ENCODE measurements around the gene ZNF345. TPM values are rescaled to one million over a fixed set of nuclear protein-coding genes. Genes with fewer than 3 reads are reported as not detected.

The ZNF345 gene
- total RNA-seq (2014; rRNA removed; shearing (Covaris generic)): 2.0 and 2.4 TPM in 2 replicates
- 1.2 and 1.5 TPM in 2 replicates for polyA plus RNA-seq (2015; cell fraction: cytosol; rRNA removed)
- polyA plus RNA-seq (2015; cell fraction: nucleus; rRNA removed): 9.3 and 10.9 TPM in 2 replicates

GRCh38 chr19:36850559-36851442, at the start of gene ZNF345:
ZNF345 (plus strand) TSS chr19:36850876; CDS start chr19:36876831, 25,955 bp downstream.
- in situ Hi-C loops (cut with HindIII; ENCODE audit: low pct_unique_long_range_greater_than_20kb, low sequenced_read_pairs): no loop called here
- DNase-seq (ENCODE audit: low read depth, low spot score): peak; percentile 92

GRCh38 chr19:36805364-36805763, 45.3 kb upstream of the ZNF345 start:
- no peak for DNase-seq (ENCODE audit: low read depth, low spot score)
- in situ Hi-C loops (cut with HindIII; ENCODE audit: low pct_unique_long_range_greater_than_20kb, low sequenced_read_pairs): no loop called here

GRCh38 chr19:36807029-36807428, 43.6 kb upstream of the ZNF345 start:
- in situ Hi-C loops (cut with HindIII; ENCODE audit: low pct_unique_long_range_greater_than_20kb, low sequenced_read_pairs): no loop called here
- no peak for DNase-seq (ENCODE audit: low read depth, low spot score)

GRCh38 chr19:36819130-36819630, 31.5 kb upstream of the ZNF345 start:
- DNase-seq (ENCODE audit: low read depth, low spot score): no peak
- in situ Hi-C loops (cut with HindIII; ENCODE audit: low pct_unique_long_range_greater_than_20kb, low sequenced_read_pairs): no loop called here

- no peak for DNase-seq (ENCODE audit: low read depth, low spot score)
- in situ Hi-C loops (cut with HindIII; ENCODE audit: low pct_unique_long_range_greater_than_20kb, low sequenced_read_pairs): no loop called here
Observed at GRCh38 chr19:36821758-36822157, 28.9 kb upstream of the ZNF345 start.

- no peak for DNase-seq (ENCODE audit: low read depth, low spot score)
- in situ Hi-C loops (cut with HindIII; ENCODE audit: low pct_unique_long_range_greater_than_20kb, low sequenced_read_pairs): no loop called here
Observed at GRCh38 chr19:36833430-36833829, 17.2 kb upstream of the ZNF345 start.

GRCh38 chr19:36837176-36837905, 13.3 kb upstream of the ZNF345 start:
- no peak for DNase-seq (ENCODE audit: low read depth, low spot score)
- in situ Hi-C loops (cut with HindIII; ENCODE audit: low pct_unique_long_range_greater_than_20kb, low sequenced_read_pairs): no loop called here

- in situ Hi-C loops (cut with HindIII; ENCODE audit: low pct_unique_long_range_greater_than_20kb, low sequenced_read_pairs): no loop called here
- DNase-seq (ENCODE audit: low read depth, low spot score): peak; percentile 88
Observed at GRCh38 chr19:36837906-36838783, 12.5 kb upstream of the ZNF345 start, which contains the start of gene ZNF790. ZNF790 (minus strand) TSS chr19:36838387; CDS start chr19:36825619, 12,768 bp downstream.

GRCh38 chr19:36838784-36839324, 11.8 kb upstream of the ZNF345 start:
- DNase-seq (ENCODE audit: low read depth, low spot score): no peak
- in situ Hi-C loops (cut with HindIII; ENCODE audit: low pct_unique_long_range_greater_than_20kb, low sequenced_read_pairs): no loop called here

GRCh38 chr19:36847968-36848367, 2.7 kb upstream of the ZNF345 start:
- in situ Hi-C loops (cut with HindIII; ENCODE audit: low pct_unique_long_range_greater_than_20kb, low sequenced_read_pairs): no loop called here
- no peak for DNase-seq (ENCODE audit: low read depth, low spot score)

GRCh38 chr19:36849701-36850558, 746 bp upstream of the ZNF345 start:
- DNase-seq (ENCODE audit: low read depth, low spot score): peak; percentile 84
- in situ Hi-C loops (cut with HindIII; ENCODE audit: low pct_unique_long_range_greater_than_20kb, low sequenced_read_pairs): no loop called here

GRCh38 chr19:36851898-36852297, 1.2 kb downstream of the ZNF345 start:
- in situ Hi-C loops (cut with HindIII; ENCODE audit: low pct_unique_long_range_greater_than_20kb, low sequenced_read_pairs): no loop called here
- no peak for DNase-seq (ENCODE audit: low read depth, low spot score)

GRCh38 chr19:36876993-36877938, 26.6 kb downstream of the ZNF345 start:
- no peak for DNase-seq (ENCODE audit: low read depth, low spot score)
- in situ Hi-C loops (cut with HindIII; ENCODE audit: low pct_unique_long_range_greater_than_20kb, low sequenced_read_pairs): no loop called here

GRCh38 chr19:36891768-36892357, 41.2 kb downstream of the ZNF345 start:
- no peak for DNase-seq (ENCODE audit: low read depth, low spot score)
- in situ Hi-C loops (cut with HindIII; ENCODE audit: low pct_unique_long_range_greater_than_20kb, low sequenced_read_pairs): no loop called here

GRCh38 chr19:36894849-36895383, 44.2 kb downstream of the ZNF345 start:
- in situ Hi-C loops (cut with HindIII; ENCODE audit: low pct_unique_long_range_greater_than_20kb, low sequenced_read_pairs): no loop called here
- no peak for DNase-seq (ENCODE audit: low read depth, low spot score)

Measured in SK-MEL-5 (cell line).